NCI-H1436 (cell line): ENCODE measurements around the gene SLC35F5.
"Not testable (repeated sequence)": the region's sequence is repeated elsewhere in the genome, so short reads cannot be mapped to it uniquely, and the experiment has no call there.

Experiments used
- DNase-seq: peaks from one replicate; lab custom pipeline; 2025; lab: John Stamatoyannopoulos, UW

The SLC35F5 gene

DNA sequence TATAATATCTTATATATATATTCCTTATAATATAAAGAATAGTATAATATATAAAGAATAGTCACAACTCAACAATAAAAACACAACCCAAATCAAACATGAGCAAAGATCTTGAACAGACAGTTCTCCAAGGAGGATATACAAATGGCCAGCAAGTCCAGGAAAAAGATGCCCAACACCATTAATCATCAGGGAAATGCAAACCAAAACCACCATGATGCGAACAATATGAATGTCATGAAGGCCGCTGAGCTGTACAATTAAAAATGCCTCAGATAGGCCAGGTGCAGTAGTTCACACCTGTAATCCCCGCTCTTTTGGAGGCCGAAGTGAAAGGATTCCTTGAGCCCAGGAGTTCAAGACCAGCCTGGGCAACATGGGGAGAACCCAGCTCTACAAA is 58.9 kb downstream of the SLC35F5 start:
- DNase-seq, result no peak

DNA sequence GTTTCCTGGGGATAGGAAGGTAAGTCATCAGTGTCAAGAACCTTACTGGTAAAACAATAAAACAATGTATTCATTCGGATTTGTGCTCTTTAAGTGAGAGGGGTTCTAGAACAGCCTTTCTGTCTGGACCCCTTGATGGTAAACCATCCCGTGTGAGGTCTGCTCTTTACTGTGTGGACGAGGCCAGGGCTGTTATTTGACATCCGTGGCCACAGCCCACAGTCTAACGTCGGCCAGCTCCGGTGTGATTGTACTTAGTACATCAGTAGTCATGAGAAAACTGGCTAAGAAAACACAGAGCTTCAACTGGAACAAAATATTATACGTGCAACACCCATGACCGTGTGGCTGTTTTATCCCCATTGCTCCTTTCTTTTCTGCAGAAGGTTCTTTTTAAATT is 62.0 kb downstream of the SLC35F5 start:
- DNase-seq, result no peak

DNA sequence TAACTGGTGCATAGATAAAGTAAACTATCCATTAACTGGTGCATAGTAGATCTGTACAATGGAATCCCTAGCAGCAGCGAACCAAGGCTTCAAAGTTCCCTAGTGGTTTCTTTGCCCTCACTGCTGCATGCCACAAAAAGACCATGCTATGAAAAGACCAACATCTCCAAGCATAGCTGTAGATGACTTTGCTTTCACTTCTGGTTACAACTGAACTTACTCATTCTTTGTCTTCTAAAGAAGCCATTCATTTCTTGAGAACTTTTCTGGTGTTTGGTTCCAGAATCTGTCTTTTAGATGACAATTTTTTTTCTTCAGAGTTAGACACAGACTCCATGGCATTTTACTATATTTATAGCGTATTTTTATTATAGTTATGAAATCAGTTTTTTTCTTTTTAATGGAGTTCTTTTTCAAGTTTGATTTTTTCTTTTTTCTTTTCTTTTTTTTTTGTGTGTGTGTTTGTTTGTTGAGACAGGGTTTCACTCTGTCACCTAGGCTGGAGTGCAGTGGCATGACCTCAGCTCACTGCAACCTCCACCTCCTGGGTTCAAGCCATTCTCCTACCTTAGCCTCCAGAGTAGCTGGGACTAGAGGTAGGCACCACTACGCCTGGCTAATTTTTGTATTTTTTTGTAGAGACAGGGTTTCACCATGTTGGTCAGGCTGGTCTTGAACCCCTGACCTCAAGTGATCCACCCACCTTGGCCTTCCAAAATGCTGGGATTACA is 63.6 kb downstream of the SLC35F5 start:
- DNase-seq, result no peak

DNA sequence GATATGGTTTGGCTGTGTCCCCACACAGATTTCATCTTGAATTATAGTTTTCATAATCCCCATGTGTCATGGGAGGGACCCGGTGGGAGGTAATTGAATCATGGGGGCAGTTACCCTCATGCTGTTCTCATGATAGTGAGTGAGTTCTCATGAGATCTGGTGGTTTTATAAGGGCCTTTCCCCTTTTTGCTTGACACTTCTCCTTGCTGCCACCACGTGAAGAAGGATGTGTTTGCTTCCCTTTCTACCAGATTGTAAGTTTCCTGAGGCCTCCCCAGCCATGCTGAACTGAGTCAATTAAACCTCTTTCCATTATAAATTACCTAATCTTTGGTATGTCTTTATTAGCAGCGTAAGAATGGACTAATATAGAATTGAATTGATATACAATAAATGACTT is 65.6 kb downstream of the SLC35F5 start:
- not testable (repeated sequence) for DNase-seq

DNA sequence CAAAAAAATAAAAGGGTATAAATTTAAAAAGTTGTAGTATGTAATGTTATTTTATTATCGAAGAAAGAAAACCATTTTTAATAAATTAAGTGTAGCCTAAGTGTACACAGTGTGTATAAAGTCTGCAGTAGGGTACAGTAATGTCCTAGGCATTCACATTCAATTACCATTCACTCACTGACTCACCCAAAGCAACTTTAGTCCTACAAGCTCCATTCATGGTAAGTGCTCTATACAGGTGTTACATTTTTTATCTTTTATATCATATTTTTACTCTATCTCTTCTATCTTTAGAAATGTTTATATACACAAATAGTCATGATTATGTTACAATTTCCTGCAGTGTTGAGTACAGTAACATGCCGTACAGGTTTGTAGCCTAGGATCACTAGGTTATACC is 69.9 kb downstream of the SLC35F5 start:
- no peak for DNase-seq

DNA sequence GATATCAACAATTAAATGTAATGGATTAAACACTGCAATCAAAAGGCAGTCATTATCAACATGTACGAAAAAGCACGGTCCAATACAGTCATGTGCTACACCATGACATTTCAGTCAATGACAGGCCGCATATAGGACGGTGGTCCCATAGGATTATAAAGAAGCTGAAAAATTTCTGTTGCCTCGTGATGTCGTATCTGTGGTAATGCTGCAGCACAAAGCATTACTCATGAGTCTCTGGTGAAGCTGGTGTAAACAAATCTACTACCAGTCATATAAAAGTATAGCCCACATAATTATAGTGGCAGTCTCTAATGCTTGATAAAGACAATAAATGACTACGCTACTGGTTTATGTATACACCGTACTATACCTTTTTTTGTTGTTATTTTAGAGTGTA is 71.0 kb downstream of the SLC35F5 start:
- DNase-seq, result no peak

DNA sequence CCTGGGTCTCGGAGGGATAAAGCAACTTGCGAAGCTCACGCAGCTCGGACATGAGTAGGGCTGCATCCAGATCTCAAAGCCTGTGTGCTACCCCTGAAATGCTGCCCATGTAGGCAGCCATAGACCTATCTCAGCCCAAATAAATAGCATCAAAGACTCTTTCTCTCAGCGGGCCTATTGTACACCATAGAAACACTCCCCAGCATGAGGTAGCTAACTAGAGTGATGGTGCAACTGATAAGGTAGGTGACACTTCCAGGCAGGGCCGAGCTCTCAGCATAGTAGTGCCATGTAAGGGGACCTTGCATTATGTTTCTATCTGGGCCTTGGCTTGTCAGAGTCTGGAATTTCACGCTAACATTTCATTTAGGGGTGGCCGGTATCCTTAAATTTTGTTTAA is 77.0 kb downstream of the SLC35F5 start:
- no peak for DNase-seq

DNA sequence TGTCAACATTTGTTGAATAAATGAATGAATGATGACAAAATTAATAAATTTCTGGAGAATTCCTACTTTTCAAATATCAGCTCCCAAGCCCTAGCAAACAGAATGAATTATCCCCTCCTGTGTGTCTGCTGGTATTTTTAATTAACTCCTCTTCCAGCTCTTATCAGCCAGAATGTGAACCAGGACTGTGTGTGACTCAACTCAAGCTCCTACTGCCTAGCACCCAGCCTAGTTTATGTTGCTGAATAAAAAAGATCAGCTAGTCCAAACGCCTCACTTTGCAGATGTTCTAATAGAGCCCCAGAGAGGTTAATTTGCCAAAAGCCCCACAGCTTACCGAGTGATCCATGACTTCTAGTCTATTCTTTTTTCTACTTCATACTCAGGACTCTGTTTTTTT is 79.1 kb downstream of the SLC35F5 start:
- DNase-seq, result no peak

DNA sequence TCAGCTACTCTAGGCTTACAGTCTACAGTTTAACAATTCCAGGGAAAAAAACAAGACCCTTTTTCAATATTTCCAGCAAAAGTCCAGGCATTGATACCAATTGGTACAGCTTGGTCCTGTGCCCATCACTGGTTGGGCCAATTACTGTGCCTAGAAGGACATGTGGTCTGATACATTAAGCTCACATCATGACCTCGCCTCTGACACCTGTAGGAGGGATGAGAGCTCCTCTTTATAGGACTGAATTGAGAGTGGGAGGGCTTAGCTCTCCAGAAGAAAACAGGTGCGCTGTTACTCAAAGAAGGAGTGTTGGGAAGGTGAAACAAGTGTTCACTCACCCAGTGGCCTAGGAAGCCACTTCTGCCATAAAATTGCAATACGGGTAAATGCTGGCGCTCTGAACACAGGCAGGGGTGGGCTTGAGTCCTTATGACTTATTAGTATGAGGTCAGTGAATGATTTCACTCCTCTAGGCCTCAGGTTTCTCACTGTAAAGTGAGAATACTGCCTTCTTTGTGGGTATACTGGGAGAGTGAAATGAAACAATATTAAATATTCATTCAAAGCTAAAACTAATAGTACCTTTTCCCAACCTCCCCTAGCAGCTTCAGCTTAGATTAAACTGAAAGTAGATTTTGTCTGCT is 79.7 kb downstream of the SLC35F5 start:
- DNase-seq, result no peak

DNA sequence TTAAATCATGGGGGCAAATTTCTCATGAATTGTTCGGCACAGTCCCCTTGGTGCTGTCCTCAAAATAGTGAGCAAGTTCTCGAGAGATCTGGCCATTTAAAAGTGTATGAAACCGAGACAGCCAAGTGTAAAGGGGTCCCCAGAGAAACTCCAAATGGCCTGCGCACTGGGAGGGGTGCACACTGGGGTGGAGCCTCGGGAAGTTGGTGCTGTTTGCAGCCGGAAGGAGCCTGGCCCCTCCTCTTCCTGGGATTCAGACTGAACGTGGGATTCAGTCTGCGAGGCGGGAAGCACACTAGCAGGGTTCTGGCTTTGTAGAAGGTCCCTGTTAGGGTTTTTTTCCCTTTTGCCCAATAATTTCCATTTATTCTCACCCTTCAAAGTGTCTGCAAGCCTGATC is 80.6 kb downstream of the SLC35F5 start:
- DNase-seq, result no peak

DNA sequence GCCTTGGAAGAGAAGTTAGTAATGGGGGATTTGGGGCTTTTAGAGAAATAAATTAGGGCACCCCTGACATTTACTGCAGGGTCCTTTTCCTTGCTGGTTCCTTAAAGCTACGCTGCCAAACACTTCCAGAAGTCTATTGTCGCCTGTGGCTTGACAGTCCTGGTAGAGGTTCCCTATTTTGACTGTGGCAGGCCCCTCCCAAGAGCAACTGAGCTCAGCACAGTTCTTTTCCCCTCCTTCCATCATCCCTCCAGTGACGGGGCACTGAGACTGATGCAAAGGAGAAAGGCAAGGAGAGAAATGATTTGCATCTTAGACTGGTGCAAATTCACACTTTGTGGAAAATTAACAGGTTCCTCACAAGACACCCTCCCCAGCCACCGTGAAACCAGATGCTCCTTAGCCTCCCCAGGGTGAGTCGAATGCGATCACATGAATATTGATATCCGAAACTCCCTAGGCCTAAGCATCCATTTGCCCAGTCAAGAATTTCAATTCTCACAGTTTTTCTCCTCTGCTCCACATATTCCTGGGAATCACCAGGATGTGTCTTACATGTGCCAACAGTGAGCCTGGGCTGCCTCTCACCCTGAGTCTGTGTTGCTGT is 84.0 kb downstream of the SLC35F5 start:
- DNase-seq, result no peak

DNA sequence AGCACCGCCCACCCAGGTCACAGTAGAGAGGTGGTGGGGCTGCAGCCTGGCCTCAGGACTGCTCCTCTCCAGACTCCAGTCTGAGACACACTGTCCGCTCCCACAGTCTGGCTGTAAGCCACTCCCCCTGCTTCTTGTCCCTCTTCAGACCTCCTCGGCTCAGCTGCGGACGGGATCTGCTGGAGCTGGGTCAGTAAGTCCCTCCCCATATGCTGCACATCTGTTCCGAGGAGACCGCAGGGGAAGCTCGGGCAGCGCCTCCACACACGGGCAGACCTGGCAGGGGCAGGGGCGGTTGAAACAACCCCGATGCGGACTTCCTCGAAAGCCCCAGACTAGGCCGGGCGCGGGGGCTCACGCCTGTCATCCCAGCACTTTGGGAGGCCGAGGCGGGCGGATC is 87.4 kb downstream of the SLC35F5 start:
- DNase-seq, result not testable (repeated sequence)

DNA sequence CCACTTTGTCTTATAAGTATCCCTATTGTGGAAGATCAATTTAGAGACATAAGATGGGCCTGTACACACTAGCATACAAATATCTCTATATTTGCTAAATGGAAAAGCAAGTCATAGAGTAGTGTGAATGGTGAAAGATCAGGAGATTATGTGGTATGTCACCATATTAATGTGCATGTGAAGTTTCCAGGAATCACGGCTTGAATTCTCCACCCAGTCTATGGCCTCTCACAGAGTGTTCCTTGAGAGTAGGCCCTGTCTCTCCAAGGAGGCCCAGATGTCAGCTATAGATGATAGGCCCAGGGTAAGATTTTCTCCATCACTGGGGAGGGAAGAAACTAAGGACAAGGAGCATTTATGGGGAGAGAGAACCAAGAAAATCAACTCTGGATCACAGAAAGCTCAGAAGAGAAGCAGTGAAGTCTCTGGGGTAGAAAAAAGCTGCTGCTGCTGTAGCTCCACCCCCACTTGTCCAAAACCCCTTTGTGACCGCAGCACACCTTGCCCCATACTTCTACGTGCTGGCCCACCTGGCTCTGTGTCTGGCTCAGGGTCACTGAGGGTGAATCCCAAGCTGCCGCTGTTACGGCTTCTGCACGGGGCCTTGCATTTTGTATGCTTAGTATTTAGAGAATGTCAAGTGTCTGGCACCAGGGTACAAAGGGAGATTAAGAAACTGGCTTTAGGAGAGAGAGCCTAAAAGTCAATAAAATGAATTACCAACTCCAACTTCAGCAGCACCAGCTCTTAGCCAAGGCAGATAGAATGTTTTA is 91.5 kb downstream of the SLC35F5 start:
- not testable (repeated sequence) for DNase-seq

DNA sequence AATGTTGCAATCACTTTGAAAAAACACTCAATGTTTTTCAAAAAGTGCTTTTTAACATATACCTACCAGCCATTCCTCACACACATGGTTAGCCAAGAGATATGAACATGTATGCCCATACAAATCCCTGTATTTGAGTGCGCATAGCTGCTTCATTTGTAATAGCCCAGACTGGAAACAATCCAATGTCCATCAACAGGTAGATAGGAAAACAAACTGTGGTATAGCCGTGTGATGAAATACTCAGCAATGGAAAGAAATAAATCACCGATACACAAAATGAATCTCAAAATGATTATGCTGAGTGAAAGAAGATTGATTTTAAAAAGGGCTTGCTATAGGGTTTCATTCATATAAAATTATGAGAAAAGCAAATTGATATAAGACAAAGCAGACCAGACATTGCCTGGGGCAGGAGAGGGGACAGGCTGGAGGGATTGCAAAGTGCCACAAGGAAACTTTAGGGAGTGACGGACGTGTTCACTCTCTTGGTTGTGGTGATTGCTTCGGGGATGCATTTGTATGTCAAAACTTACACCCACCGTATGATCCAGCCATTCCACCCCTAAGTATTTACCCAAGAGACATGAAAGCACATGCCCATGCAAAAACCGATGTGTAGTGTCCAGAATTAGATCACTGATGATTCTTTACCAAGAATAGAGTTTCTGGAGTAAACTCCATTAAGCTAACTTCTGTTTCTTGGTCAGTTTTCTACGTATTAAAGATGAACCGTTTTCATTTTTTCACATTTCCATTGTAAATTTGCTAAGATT is 93.0 kb downstream of the SLC35F5 start:
- not testable (repeated sequence) for DNase-seq
